ENCODE measurements around the gene TFDP2.

TFDP2 gene

DNA sequence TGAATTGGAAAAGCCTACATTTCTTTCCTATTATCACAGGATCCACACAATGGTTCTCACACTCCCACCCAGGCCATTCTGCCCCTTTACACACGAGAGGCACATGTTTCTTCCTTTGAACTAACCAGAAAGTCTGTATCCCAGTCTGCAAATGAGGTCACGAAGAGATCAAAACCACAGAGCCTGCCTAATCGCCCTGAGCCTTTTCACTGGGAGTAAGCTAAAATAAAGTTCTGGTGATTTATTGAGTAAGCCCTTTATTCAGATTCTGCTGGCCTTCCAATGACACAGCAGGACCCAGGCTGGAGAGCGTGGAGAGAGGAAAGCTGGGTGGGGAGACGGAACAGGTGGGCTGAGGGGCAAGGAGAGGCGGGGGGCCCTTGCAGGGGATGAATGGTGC is 194.2 kb downstream of the TFDP2 start:
- H2AFZ ChIP-seq (ENCODE audit: insufficient read depth, low read length, poor library complexity), result no peak overlapping the region
- H3K14ac ChIP-seq (ENCODE audit: low read length), result no peak overlapping the region
- H3K4me3 ChIP-seq (ENCODE audit: low read depth, low read length), result no peak overlapping the region

DNA sequence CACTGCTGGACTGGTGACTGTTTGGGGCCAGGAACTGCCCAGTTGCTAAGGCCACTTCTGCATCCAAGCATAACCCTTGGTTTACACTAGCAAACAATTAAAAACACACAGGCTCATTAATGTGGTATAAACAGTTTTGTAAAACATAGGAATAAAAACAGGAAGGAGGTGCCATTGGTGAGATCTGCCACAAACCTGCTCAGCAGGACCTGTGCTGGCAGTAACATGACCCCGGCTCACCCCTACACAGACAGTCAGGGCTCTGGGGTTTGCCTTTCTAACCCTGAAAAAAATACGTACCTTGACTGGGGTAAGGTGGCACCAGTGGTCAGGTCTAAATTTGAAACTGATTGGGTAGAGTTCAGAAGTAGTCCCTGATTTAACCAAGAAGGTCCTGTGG is 196.7 kb downstream of the TFDP2 start:
- Histone ChIP-seq H3K9ac (ENCODE audit: low read length) (no peak overlapping the region), H3K27me3 (ENCODE audit: insufficient read depth, low read length) (no peaks in the 10 kb centered on the region), H2AFZ (ENCODE audit: insufficient read depth, low read length, poor library complexity) (no peak overlapping the region), H3K9me3 (ENCODE audit: insufficient read depth, low read depth, low read length) (no peaks in the 10 kb centered on the region), H3K23ac (ENCODE audit: low read length) (no peak overlapping the region), H3K36me3 (ENCODE audit: control insufficient read depth in 1 of 2, insufficient read depth in 2 of 2, low read length in 2 of 2) (peaks cover 0 to 3% of the 10 kb centered on the region in 2 experiments), H3K79me2 (ENCODE audit: control insufficient read depth, insufficient read depth, low read length, poor library complexity) (no peaks in the 10 kb centered on the region), H4K12ac (ENCODE audit: low read depth, low read length) (no peak overlapping the region), H4K91ac (ENCODE audit: low read depth, low read length) (no peak overlapping the region), H3K4ac (ENCODE audit: low read depth, low read length) (no peak overlapping the region), H2BK120ac (ENCODE audit: insufficient read depth, low read length, poor library complexity) (no peak overlapping the region), H3K4me2 (ENCODE audit: low read length) (no peak overlapping the region), H3K27ac (ENCODE audit: low read depth, low read length) (no peak overlapping the region), H3K14ac (ENCODE audit: low read length) (no peak overlapping the region), H2BK5ac (ENCODE audit: low read depth, low read length, poor library complexity) (no peak overlapping the region), H3K4me1 (ENCODE audit: control insufficient read depth in 1 of 2, insufficient read depth in 2 of 2, low read length in 2 of 2) (peaks cover 0 to 4% of the 10 kb centered on the region in 2 experiments), H3K79me1 (ENCODE audit: low read length) (no peaks in the 10 kb centered on the region), H3K18ac (ENCODE audit: low read length) (no peak overlapping the region), H4K8ac (ENCODE audit: low read depth, low read length) (no peak overlapping the region), H2AK5ac (ENCODE audit: low read length) (no peak overlapping the region), H2BK12ac (ENCODE audit: low read length) (no peak overlapping the region), H3K4me3 (ENCODE audit: low read depth, low read length) (no peak overlapping the region)
- no peak for DNase-seq
- WGBS (ENCODE audit: extremely low coverage, insufficient coverage, insufficient read length), result no CpG with 5 or more reads among the region's 2 CpGs

More for the DNA sequence above, 194.2 kb downstream of the TFDP2 start:
- H3K79me2 ChIP-seq (ENCODE audit: control insufficient read depth, insufficient read depth, low read length, poor library complexity), result no peaks in the 10 kb centered on the region
- no peak overlapping the region for H3K9ac ChIP-seq (ENCODE audit: low read length)
- no peak overlapping the region for H3K23ac ChIP-seq (ENCODE audit: low read length)
- H3K4me1 ChIP-seq (ENCODE audit: control insufficient read depth in 1 of 2, insufficient read depth in 2 of 2, low read length in 2 of 2), result peaks cover 0 to 4% of the 10 kb centered on the region in 2 experiments
- no peak overlapping the region for H4K91ac ChIP-seq (ENCODE audit: low read depth, low read length)
- H3K4ac ChIP-seq (ENCODE audit: low read depth, low read length), result no peak overlapping the region
- H4K8ac ChIP-seq (ENCODE audit: low read depth, low read length), result no peak overlapping the region
- H2BK5ac ChIP-seq (ENCODE audit: low read depth, low read length, poor library complexity), result no peak overlapping the region
- no peaks in the 10 kb centered on the region for H3K27me3 ChIP-seq (ENCODE audit: insufficient read depth, low read length)
- no CpG with 5 or more reads among the region's 6 CpGs for WGBS (ENCODE audit: extremely low coverage, insufficient coverage, insufficient read length)
- no peaks in the 10 kb centered on the region for H3K79me1 ChIP-seq (ENCODE audit: low read length)
- H4K12ac ChIP-seq (ENCODE audit: low read depth, low read length), result no peak overlapping the region
- no peak overlapping the region for H2BK120ac ChIP-seq (ENCODE audit: insufficient read depth, low read length, poor library complexity)
- H2AK5ac ChIP-seq (ENCODE audit: low read length), result no peak overlapping the region
- H3K27ac ChIP-seq (ENCODE audit: low read depth, low read length), result no peak overlapping the region
- peaks cover 0 to 3% of the 10 kb centered on the region in 2 experiments for H3K36me3 ChIP-seq (ENCODE audit: control insufficient read depth in 1 of 2, insufficient read depth in 2 of 2, low read length in 2 of 2)
- no peak for DNase-seq
- no peak overlapping the region for H3K4me2 ChIP-seq (ENCODE audit: low read length)
- H2BK12ac ChIP-seq (ENCODE audit: low read length), result no peak overlapping the region
- H3K9me3 ChIP-seq (ENCODE audit: insufficient read depth, low read depth, low read length), result no peaks in the 10 kb centered on the region
- H3K18ac ChIP-seq (ENCODE audit: low read length), result no peak overlapping the region

GRCh38 chr3:141950572-141951493 is 198.5 kb downstream of the TFDP2 start:
- H2AFZ ChIP-seq (ENCODE audit: insufficient read depth, low read length, poor library complexity), result no peak overlapping the region
- WGBS (ENCODE audit: extremely low coverage, insufficient coverage, insufficient read length), result no CpG with 5 or more reads among the region's 4 CpGs
- H4K91ac ChIP-seq (ENCODE audit: low read depth, low read length), result no peak overlapping the region
- H3K27me3 ChIP-seq (ENCODE audit: insufficient read depth, low read length), result no peaks in the 10 kb centered on the region
- no peak overlapping the region for H2AK5ac ChIP-seq (ENCODE audit: low read length)
- H2BK5ac ChIP-seq (ENCODE audit: low read depth, low read length, poor library complexity), result no peak overlapping the region
- no peak overlapping the region for H3K9ac ChIP-seq (ENCODE audit: low read length)
- H2BK120ac ChIP-seq (ENCODE audit: insufficient read depth, low read length, poor library complexity), result no peak overlapping the region
- H2BK12ac ChIP-seq (ENCODE audit: low read length), result no peak overlapping the region
- H3K4ac ChIP-seq (ENCODE audit: low read depth, low read length), result no peak overlapping the region
- no peak overlapping the region for H4K12ac ChIP-seq (ENCODE audit: low read depth, low read length)
- H3K4me1 ChIP-seq (ENCODE audit: control insufficient read depth in 1 of 2, insufficient read depth in 2 of 2, low read length in 2 of 2), result peaks cover 0 to 4% of the 10 kb centered on the region in 2 experiments
- H4K8ac ChIP-seq (ENCODE audit: low read depth, low read length), result no peak overlapping the region
- no peak overlapping the region for H3K14ac ChIP-seq (ENCODE audit: low read length)
- DNase-seq, result no peak
- no peak overlapping the region for H3K4me2 ChIP-seq (ENCODE audit: low read length)
- no peaks in the 10 kb centered on the region for H3K79me1 ChIP-seq (ENCODE audit: low read length)
- no peak overlapping the region for H3K18ac ChIP-seq (ENCODE audit: low read length)
- H3K23ac ChIP-seq (ENCODE audit: low read length), result no peak overlapping the region
- no peaks in the 10 kb centered on the region for H3K79me2 ChIP-seq (ENCODE audit: control insufficient read depth, insufficient read depth, low read length, poor library complexity)
- no peak overlapping the region for H3K27ac ChIP-seq (ENCODE audit: low read depth, low read length)
- no peaks in the 10 kb centered on the region for H3K36me3 ChIP-seq (ENCODE audit: control insufficient read depth in 1 of 2, insufficient read depth in 2 of 2, low read length in 2 of 2)
- H3K9me3 ChIP-seq (ENCODE audit: insufficient read depth, low read depth, low read length), result no peaks in the 10 kb centered on the region
- no peak overlapping the region for H3K4me3 ChIP-seq (ENCODE audit: low read depth, low read length)

DNA sequence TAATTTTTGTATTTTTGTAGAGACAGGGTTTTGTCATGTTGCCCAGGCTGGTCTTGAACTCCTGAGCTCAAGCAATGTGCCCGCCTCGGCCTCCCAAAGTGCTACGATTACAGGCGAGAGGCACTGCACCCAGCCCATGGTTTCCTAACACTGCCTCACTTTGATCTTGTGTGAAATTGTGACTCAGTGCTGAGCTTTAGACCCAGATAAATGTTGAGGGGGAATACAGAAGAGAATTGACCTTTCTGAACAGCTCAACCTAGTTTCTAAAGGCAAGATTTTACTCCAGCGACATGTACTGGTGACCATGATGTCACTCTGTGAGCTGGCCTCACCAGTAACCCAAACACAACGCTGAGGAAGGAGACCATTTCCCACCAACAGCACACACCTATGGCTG is 199.4 kb downstream of the TFDP2 start:
- H2BK5ac ChIP-seq (ENCODE audit: low read depth, low read length, poor library complexity), result no peak overlapping the region
- no peak overlapping the region for H2BK12ac ChIP-seq (ENCODE audit: low read length)
- H3K4me2 ChIP-seq (ENCODE audit: low read length), result no peak overlapping the region
- no peaks in the 10 kb centered on the region for H3K79me2 ChIP-seq (ENCODE audit: control insufficient read depth, insufficient read depth, low read length, poor library complexity)
- H3K79me1 ChIP-seq (ENCODE audit: low read length), result no peaks in the 10 kb centered on the region
- no peak overlapping the region for H2AFZ ChIP-seq (ENCODE audit: insufficient read depth, low read length, poor library complexity)
- no peak overlapping the region for H3K4me3 ChIP-seq (ENCODE audit: low read depth, low read length)
- no peak overlapping the region for H4K12ac ChIP-seq (ENCODE audit: low read depth, low read length)
- H2AK5ac ChIP-seq (ENCODE audit: low read length), result no peak overlapping the region
- H3K27ac ChIP-seq (ENCODE audit: low read depth, low read length), result no peak overlapping the region
- H3K27me3 ChIP-seq (ENCODE audit: insufficient read depth, low read length), result no peaks in the 10 kb centered on the region
- no peaks in the 10 kb centered on the region for H3K36me3 ChIP-seq (ENCODE audit: control insufficient read depth in 1 of 2, insufficient read depth in 2 of 2, low read length in 2 of 2)
- no peak overlapping the region for H4K8ac ChIP-seq (ENCODE audit: low read depth, low read length)
- H3K4ac ChIP-seq (ENCODE audit: low read depth, low read length), result no peak overlapping the region
- no peak overlapping the region for H4K91ac ChIP-seq (ENCODE audit: low read depth, low read length)
- H3K4me1 ChIP-seq (ENCODE audit: control insufficient read depth in 1 of 2, insufficient read depth in 2 of 2, low read length in 2 of 2), result peaks cover 0 to 4% of the 10 kb centered on the region in 2 experiments
- no peak overlapping the region for H3K9ac ChIP-seq (ENCODE audit: low read length)
- no peak overlapping the region for H2BK120ac ChIP-seq (ENCODE audit: insufficient read depth, low read length, poor library complexity)
- WGBS (ENCODE audit: extremely low coverage, insufficient coverage, insufficient read length), result no CpG with 5 or more reads among the region's 6 CpGs
- DNase-seq, result no peak
- H3K14ac ChIP-seq (ENCODE audit: low read length), result no peak overlapping the region
- no peaks in the 10 kb centered on the region for H3K9me3 ChIP-seq (ENCODE audit: insufficient read depth, low read depth, low read length)
- no peak overlapping the region for H3K18ac ChIP-seq (ENCODE audit: low read length)
- no peak overlapping the region for H3K23ac ChIP-seq (ENCODE audit: low read length)
